Measurements from ENCODE around the gene SEMA5B.

SEMA5B gene

DNA sequence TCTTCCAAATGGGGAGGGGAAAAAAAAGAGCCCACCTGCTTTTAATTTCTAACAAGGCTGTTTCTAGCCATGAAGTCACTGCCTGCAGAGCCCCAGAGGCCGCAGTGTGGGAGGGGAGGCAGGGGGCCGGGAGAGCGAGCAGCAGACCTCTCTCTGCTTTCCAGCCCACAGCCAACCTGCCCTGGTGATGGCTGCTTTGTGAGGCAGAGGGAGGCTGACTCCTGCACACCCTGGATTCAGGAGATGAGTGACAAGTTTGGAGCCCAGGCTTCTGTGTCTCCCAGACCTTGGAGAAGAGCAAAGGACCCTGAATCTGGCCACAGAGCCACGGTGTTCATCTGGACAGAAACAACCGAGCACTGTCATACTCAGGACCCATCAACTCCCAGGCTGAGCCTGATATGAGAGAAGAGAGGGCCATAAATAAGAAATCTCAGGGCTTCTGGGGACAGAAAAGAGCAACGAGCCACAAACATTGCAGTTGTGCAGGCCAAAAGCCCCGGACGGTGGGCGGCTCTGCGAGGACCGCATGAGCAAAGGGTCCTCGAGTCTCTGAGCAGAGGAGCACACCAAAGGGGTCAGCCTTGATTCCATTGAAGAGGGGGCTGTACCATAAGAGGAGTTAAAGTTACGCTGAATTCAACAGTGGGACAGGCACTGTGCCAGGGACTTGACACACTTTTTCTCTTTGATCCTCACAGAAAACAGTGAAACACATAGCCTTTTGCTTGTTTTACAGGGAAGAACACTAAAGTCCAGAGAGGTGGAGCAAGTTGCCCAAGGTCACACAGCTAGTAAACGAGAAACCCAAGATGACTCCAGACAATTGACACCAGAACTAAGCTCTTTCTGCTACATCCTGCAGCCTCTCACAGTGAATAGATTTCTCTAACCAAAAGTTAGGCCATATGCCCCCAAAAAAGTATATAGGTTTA lies 97.2 kb downstream of the SEMA5B start:
- no peak overlapping the region for H2BK12ac ChIP-seq (ENCODE audit: low read length)
- H3K9me3 ChIP-seq (replicated peaks in 1 of 2; ENCODE audit: control insufficient read depth in 2 of 2, insufficient read depth in 1 of 2, low read depth in 1 of 2, low read length in 2 of 2), result no peaks in the 10 kb centered on the region
- H3K9ac ChIP-seq (ENCODE audit: low read depth, low read length, poor library complexity), result no peak overlapping the region
- no peak overlapping the region for H3K4me2 ChIP-seq (ENCODE audit: insufficient read depth, low read length, poor library complexity, severe bottlenecking)
- H3K18ac ChIP-seq (ENCODE audit: low read length), result no peak overlapping the region
- no peak overlapping the region for H3K27ac ChIP-seq (replicated peaks; ENCODE audit: low read length)
- H4K91ac ChIP-seq (ENCODE audit: low read depth, low read length, poor library complexity), result no peak overlapping the region
- H2BK5ac ChIP-seq (ENCODE audit: low read length), result no peak overlapping the region
- no peak overlapping the region for H2AK5ac ChIP-seq (ENCODE audit: low read depth, low read length)
- no peak overlapping the region for H3K4ac ChIP-seq (ENCODE audit: low read length)
- no peak overlapping the region for H3K14ac ChIP-seq (ENCODE audit: low read length)
- H3K4me3 ChIP-seq (ENCODE audit: low read length in 2 of 2), result no peak overlapping the region
- H3K36me3 ChIP-seq (replicated peaks in 1 of 2; ENCODE audit: control insufficient read depth in 2 of 2, insufficient read depth in 2 of 2, low read length in 2 of 2), result peaks cover 0 to 98% of the 10 kb centered on the region in 2 donors
- no peak overlapping the region for H2BK120ac ChIP-seq (ENCODE audit: low read depth, low read length)
- no peaks in the 10 kb centered on the region for H3K79me1 ChIP-seq (ENCODE audit: low read depth, low read length)
- no CpG with 5 or more reads among the region's 14 CpGs for WGBS, 2 donors (ENCODE audit: extremely low coverage in 2 of 2, insufficient read length in 2 of 2, insufficient replicate concordance in 1 of 2)
- no peaks in the 10 kb centered on the region for H3K27me3 ChIP-seq (ENCODE audit: control insufficient read depth in 3 of 3, insufficient read depth in 3 of 3, low read depth in 1 of 3, low read length in 3 of 3)
- H4K8ac ChIP-seq (ENCODE audit: low read depth, low read length), result no peak overlapping the region
- H3K23ac ChIP-seq (ENCODE audit: low read depth, low read length, poor library complexity), result no peak overlapping the region
- no peaks in the 10 kb centered on the region for H3K4me1 ChIP-seq (ENCODE audit: control insufficient read depth in 2 of 2, insufficient read depth in 1 of 2, low read depth in 1 of 2, low read length in 2 of 2)
- no peak overlapping the region for H2BK15ac ChIP-seq (ENCODE audit: low read length)
- DNase-seq (ENCODE audit: low spot score), result no peak
- H2AFZ ChIP-seq (ENCODE audit: low read length), result no peak overlapping the region

DNA sequence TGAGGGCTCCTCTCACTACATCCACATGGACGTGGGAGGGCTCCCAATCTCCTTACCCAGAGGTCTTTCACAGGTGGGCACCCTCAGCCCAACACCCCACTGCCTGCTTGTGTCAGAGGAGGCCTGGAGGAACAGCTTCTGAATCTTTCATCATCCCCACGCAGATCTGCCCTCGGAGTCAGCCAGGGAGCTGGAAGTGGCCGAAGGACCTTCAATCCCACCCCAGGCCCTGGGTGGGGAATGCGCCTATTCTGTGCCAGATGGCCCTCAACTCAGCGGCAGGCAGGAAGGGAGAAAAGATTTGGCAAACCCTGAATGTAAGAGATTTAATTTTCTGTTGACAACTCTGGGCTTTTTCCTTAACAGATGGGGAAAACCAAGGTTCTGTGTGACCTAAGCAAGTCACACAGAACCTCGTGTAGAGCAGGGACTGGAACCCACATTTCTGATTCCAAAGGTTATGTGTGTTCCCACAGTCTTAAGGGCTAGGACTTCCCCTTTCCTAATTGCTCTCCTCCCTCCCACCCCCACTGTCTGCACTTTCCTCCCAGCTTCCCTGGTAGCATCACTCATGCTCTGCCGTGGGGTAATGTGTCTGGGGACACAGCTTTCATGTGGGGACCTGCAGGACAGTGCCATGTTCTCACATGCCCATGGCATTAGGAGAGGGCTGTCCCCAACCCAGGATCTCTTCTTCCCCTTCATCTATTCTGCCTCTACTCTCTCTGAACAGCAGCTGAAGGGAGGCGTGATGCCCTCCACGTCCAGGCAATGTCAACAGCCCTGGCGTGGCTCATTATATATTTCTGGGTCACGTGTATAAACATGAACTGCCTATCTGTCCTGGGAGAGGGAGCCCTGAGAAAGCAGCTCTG lies 98.1 kb downstream of the SEMA5B start:
- no CpG with 5 or more reads among the region's 12 CpGs for WGBS, 2 donors (ENCODE audit: extremely low coverage in 2 of 2, insufficient read length in 2 of 2, insufficient replicate concordance in 1 of 2)

DNA sequence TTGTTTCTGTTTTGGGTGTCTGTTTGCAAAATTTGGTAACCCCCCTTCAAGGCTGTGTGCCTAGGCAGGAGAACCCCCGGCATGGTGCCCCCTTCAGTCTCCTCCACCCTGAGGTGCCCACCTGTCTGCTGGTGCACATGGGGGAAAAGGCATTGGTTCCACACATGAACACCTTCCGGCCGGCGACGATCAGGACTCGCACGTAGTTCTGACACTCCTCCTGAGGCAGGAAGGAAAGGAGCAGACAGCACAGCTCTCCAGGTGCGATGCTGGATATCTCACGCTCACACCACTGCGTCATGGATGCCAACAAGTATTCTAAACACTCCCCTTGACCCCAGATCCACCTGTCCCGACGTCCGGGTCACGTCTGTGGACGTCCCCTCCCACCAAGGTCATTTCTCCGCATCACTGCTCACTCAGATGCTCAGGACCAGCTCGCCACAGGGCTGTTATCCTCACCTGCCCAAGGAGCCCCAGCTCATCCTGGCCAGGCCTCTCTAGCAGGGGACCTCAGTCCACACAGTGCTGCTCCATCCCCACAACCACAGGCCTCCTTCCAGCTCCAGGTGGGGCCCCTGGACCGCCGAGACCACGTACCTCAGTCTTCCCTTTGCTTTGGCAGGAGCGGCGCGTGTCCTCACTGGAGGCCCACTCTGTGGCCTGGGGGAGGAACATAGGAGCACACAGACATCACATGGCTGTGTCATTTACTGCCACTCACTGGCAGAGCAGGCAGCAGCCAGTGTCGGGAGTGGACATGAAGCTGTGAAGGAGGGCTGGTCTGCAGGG lies 99.0 kb downstream of the SEMA5B start:
- Histone ChIP-seq H4K91ac (ENCODE audit: low read depth, low read length, poor library complexity) (no peak overlapping the region), H3K27ac (replicated peaks; ENCODE audit: low read length) (no peak overlapping the region), H3K27me3 (ENCODE audit: control insufficient read depth in 3 of 3, insufficient read depth in 3 of 3, low read depth in 1 of 3, low read length in 3 of 3) (no peaks in the 10 kb centered on the region), H4K8ac (ENCODE audit: low read depth, low read length) (no peak overlapping the region), H3K36me3 (replicated peaks in 1 of 2; ENCODE audit: control insufficient read depth in 2 of 2, insufficient read depth in 2 of 2, low read length in 2 of 2) (peaks cover 0 to 100% of the 10 kb centered on the region in 2 donors), H3K14ac (ENCODE audit: low read length) (peak overlapping the region; percentile 49), H2BK120ac (ENCODE audit: low read depth, low read length) (no peak overlapping the region), H3K23ac (ENCODE audit: low read depth, low read length, poor library complexity) (no peak overlapping the region), H2AFZ (ENCODE audit: low read length) (no peak overlapping the region), H3K9ac (ENCODE audit: low read depth, low read length, poor library complexity) (peak overlapping the region; percentile 53), H2BK5ac (ENCODE audit: low read length) (no peak overlapping the region), H3K4me2 (ENCODE audit: insufficient read depth, low read length, poor library complexity, severe bottlenecking) (no peak overlapping the region), H3K4ac (ENCODE audit: low read length) (no peak overlapping the region), H3K79me1 (ENCODE audit: low read depth, low read length) (no peaks in the 10 kb centered on the region), H3K4me3 (ENCODE audit: low read length in 2 of 2) (no peak overlapping the region), H2BK12ac (ENCODE audit: low read length) (no peak overlapping the region), H3K4me1 (ENCODE audit: control insufficient read depth in 2 of 2, insufficient read depth in 1 of 2, low read depth in 1 of 2, low read length in 2 of 2) (no peaks in the 10 kb centered on the region), H2AK5ac (ENCODE audit: low read depth, low read length) (no peak overlapping the region), H3K18ac (ENCODE audit: low read length) (no peak overlapping the region), H2BK15ac (ENCODE audit: low read length) (no peak overlapping the region), H3K9me3 (replicated peaks in 1 of 2; ENCODE audit: control insufficient read depth in 2 of 2, insufficient read depth in 1 of 2, low read depth in 1 of 2, low read length in 2 of 2) (no peaks in the 10 kb centered on the region)
- DNase-seq (ENCODE audit: low spot score), result no peak
- no CpG with 5 or more reads among the region's 24 CpGs for WGBS, 2 donors (ENCODE audit: extremely low coverage in 2 of 2, insufficient read length in 2 of 2, insufficient replicate concordance in 1 of 2)

More for the DNA sequence above, 98.1 kb downstream of the SEMA5B start:
- Histone ChIP-seq H3K4ac (ENCODE audit: low read length) (no peak overlapping the region), H2AFZ (ENCODE audit: low read length) (no peak overlapping the region), H4K8ac (ENCODE audit: low read depth, low read length) (no peak overlapping the region), H3K27ac (replicated peaks; ENCODE audit: low read length) (no peak overlapping the region), H3K4me3 (ENCODE audit: low read length in 2 of 2) (no peak overlapping the region), H2BK5ac (ENCODE audit: low read length) (no peak overlapping the region), H3K14ac (ENCODE audit: low read length) (no peak overlapping the region), H3K9ac (ENCODE audit: low read depth, low read length, poor library complexity) (peak overlapping the region; percentile 53), H3K23ac (ENCODE audit: low read depth, low read length, poor library complexity) (no peak overlapping the region), H2BK15ac (ENCODE audit: low read length) (no peak overlapping the region), H3K27me3 (ENCODE audit: control insufficient read depth in 3 of 3, insufficient read depth in 3 of 3, low read depth in 1 of 3, low read length in 3 of 3) (no peaks in the 10 kb centered on the region), H3K4me2 (ENCODE audit: insufficient read depth, low read length, poor library complexity, severe bottlenecking) (no peak overlapping the region), H3K9me3 (replicated peaks in 1 of 2; ENCODE audit: control insufficient read depth in 2 of 2, insufficient read depth in 1 of 2, low read depth in 1 of 2, low read length in 2 of 2) (no peaks in the 10 kb centered on the region), H3K18ac (ENCODE audit: low read length) (peak overlapping the region; percentile 36), H3K36me3 (replicated peaks in 1 of 2; ENCODE audit: control insufficient read depth in 2 of 2, insufficient read depth in 2 of 2, low read length in 2 of 2) (peaks cover 0 to 98% of the 10 kb centered on the region in 2 donors), H2BK120ac (ENCODE audit: low read depth, low read length) (no peak overlapping the region), H3K4me1 (ENCODE audit: control insufficient read depth in 2 of 2, insufficient read depth in 1 of 2, low read depth in 1 of 2, low read length in 2 of 2) (no peaks in the 10 kb centered on the region), H2BK12ac (ENCODE audit: low read length) (no peak overlapping the region), H4K91ac (ENCODE audit: low read depth, low read length, poor library complexity) (no peak overlapping the region), H2AK5ac (ENCODE audit: low read depth, low read length) (no peak overlapping the region), H3K79me1 (ENCODE audit: low read depth, low read length) (no peaks in the 10 kb centered on the region)
- no peak for DNase-seq (ENCODE audit: low spot score)

Measured in neuronal stem cell (in vitro differentiated cells).